OCI-LY1 (cell line): Measurements from ENCODE around the gene ADCY2.

Source experiments
- H2AFZ ChIP-seq: fragments of 200-600 bp; sonication (generic), shearing (Covaris generic); 2 replicates; pipeline ENCODE4 v1.6.0; 2014; ENCODE audit warnings: antibody characterized with exemption, mild to moderate bottlenecking, low read length
- H3F3A ChIP-seq: fragments of 200-600 bp; sonication (generic), shearing (Covaris generic); 2 replicates; pipeline ENCODE4 v1.6.0; 2014; ENCODE audit warnings: mild to moderate bottlenecking, antibody characterized with exemption, low read length, moderate library complexity; ENCODE audit not compliant: insufficient read depth
- H3K27ac ChIP-seq: fragments of 200-600 bp; sonication (generic); 2 replicates; pipeline ENCODE4 v1.5.1; 2014; ENCODE audit warnings: low read length, mixed run types, mild to moderate bottlenecking, low read depth; ENCODE audit not compliant: poor library complexity, severe bottlenecking
- H3K27me3 ChIP-seq: fragments of 200-600 bp; sonication (generic); 2 replicates; pipeline ENCODE4 v1.6.0; 2014; ENCODE audit warnings: antibody characterized with exemption, mild to moderate bottlenecking, low read length, moderate library complexity; ENCODE audit not compliant: insufficient read depth
- H3K36me3 ChIP-seq: fragments of 200-600 bp; sonication (generic); 2 replicates; pipeline ENCODE4 v1.6.1; 2014; ENCODE audit warnings: mild to moderate bottlenecking, antibody characterized with exemption, low read length, moderate library complexity, mixed read lengths; ENCODE audit not compliant: insufficient read depth
- H3K4me1 ChIP-seq: fragments of 200-600 bp; sonication (generic); 2 replicates; pipeline ENCODE4 v1.5.1; 2014; ENCODE audit warnings: mild to moderate bottlenecking, low read length, moderate library complexity; ENCODE audit not compliant: insufficient read depth, severe bottlenecking
- H3K4me2 ChIP-seq: fragments of 200-600 bp; sonication (generic), shearing (Covaris generic); 2 replicates; pipeline ENCODE4 v1.6.1; 2014; ENCODE audit warnings: low read length
- H3K4me3 ChIP-seq: fragments of 200-600 bp; sonication (generic); 2 replicates; pipeline ENCODE4 v1.5.1; 2014; ENCODE audit warnings: low read length, low read depth, mild to moderate bottlenecking, mixed read lengths; ENCODE audit not compliant: poor library complexity, severe bottlenecking
- H3K79me2 ChIP-seq: fragments of 200-600 bp; shearing (Covaris generic); 2 replicates; pipeline ENCODE4 v1.6.1; 2016; ENCODE audit warnings: mixed run types, low read length, mixed read lengths; ENCODE audit not compliant: insufficient read depth
- H3K9ac ChIP-seq: fragments of 200-600 bp; sonication (generic), shearing (Covaris generic); 2 replicates; pipeline ENCODE4 v1.6.1; 2014; ENCODE audit warnings: mild to moderate bottlenecking, low read length, mixed read lengths
- H3K9me2 ChIP-seq: fragments of 200-600 bp; sonication (generic), shearing (Covaris generic); 2 replicates; pipeline ENCODE4 v1.6.1; 2014; ENCODE audit warnings: low read depth, mild to moderate bottlenecking, low read length, mixed read lengths
- H3K9me3 ChIP-seq: fragments of 200-600 bp; shearing (Covaris generic); 2 replicates; pipeline ENCODE4 v1.6.1; 2014; ENCODE audit warnings: low read length, mixed read lengths
- H4K20me1 ChIP-seq: fragments of 200-600 bp; sonication (generic), shearing (Covaris generic); 2 replicates; pipeline ENCODE4 v1.6.0; 2016; ENCODE audit warnings: mild to moderate bottlenecking, low read length; ENCODE audit not compliant: insufficient read depth
- EZH2 ChIP-seq: fragments of 200-600 bp; sonication (generic), shearing (Covaris generic); IDR thresholded peaks from 2 replicates; pipeline ENCODE4 v1.8.0; 2017; ENCODE audit warnings: borderline replicate concordance, mixed run types, mild to moderate bottlenecking, antibody characterized with exemption, low read length, moderate library complexity, mixed read lengths
- TF ChIP-seq, protein P1 (sequence below): fragments of 200-600 bp; sonication (generic), shearing (Covaris generic); IDR thresholded peaks from 2 replicates; pipeline ENCODE4 v1.5.1; 2017; ENCODE audit warnings: mild to moderate bottlenecking, antibody characterized with exemption, low read length, moderate library complexity, mixed read lengths

The ADCY2 gene

DNA sequence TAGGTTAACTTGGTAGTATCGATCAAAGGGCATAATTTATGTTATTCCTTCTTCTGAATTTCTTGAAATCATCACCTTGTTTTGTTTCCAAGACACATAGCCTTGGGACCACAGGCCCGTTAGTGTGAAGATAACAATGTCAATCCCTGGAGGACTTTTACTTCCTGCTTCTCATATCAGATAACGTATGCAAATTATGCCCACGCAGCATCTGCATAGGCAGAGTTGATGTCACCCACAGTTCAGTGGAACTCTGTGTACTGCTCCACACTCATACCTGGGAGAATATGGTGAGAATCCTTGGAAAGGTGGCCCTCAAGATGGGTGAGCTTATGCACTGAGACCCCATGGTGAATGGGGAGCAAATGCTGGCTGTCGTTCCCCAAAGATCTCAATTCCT, 360.0 kb downstream of the ADCY2 start:
- TF ChIP-seq, protein P1, sequence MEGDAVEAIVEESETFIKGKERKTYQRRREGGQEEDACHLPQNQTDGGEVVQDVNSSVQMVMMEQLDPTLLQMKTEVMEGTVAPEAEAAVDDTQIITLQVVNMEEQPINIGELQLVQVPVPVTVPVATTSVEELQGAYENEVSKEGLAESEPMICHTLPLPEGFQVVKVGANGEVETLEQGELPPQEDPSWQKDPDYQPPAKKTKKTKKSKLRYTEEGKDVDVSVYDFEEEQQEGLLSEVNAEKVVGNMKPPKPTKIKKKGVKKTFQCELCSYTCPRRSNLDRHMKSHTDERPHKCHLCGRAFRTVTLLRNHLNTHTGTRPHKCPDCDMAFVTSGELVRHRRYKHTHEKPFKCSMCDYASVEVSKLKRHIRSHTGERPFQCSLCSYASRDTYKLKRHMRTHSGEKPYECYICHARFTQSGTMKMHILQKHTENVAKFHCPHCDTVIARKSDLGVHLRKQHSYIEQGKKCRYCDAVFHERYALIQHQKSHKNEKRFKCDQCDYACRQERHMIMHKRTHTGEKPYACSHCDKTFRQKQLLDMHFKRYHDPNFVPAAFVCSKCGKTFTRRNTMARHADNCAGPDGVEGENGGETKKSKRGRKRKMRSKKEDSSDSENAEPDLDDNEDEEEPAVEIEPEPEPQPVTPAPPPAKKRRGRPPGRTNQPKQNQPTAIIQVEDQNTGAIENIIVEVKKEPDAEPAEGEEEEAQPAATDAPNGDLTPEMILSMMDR, result no peak
- TF ChIP-seq EZH2, result no peak
- Histone ChIP-seq H4K20me1 (no peaks in the 10 kb centered on the region), H2AFZ (no peak overlapping the region), H3K4me3 (no peak overlapping the region), H3K36me3 (no peaks in the 10 kb centered on the region), H3K9me3 (no peaks in the 10 kb centered on the region), H3K79me2 (no peaks in the 10 kb centered on the region), H3K9ac (no peak overlapping the region), H3K9me2 (no peaks in the 10 kb centered on the region), H3K27ac (no peak overlapping the region), H3K27me3 (no peaks in the 10 kb centered on the region), H3K4me2 (no peak overlapping the region), H3K4me1 (no peaks in the 10 kb centered on the region), H3F3A (no peaks in the 10 kb centered on the region)

DNA sequence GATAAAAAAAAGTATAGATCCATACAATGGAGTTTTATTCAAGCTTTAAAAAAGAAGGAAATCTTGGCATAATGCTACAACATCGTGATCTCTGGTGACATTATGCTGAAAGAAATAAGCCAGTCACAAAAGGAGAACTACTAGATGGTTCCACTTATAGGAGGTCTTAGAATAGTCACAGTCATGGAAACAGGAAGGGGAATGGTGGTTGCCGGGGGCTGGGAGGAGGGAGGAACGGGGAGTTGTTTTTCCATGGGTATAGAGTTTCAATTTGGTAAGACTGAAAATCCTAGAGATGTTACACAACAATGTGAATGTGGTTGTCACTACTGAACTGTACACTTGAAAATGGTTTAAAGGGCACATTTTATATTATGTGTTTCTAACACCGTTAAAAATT, 360.5 kb downstream of the ADCY2 start:
- H3K36me3 ChIP-seq, result no peaks in the 10 kb centered on the region
- no peak overlapping the region for H3K9ac ChIP-seq
- H3K79me2 ChIP-seq, result no peaks in the 10 kb centered on the region
- no peaks in the 10 kb centered on the region for H4K20me1 ChIP-seq
- H3K27me3 ChIP-seq, result no peaks in the 10 kb centered on the region
- H3K4me2 ChIP-seq, result no peak overlapping the region
- H3K4me3 ChIP-seq, result no peak overlapping the region
- TF ChIP-seq, protein P1, result no peak
- TF ChIP-seq EZH2, result no peak
- H3K4me1 ChIP-seq, result no peaks in the 10 kb centered on the region
- H3K9me3 ChIP-seq, result no peaks in the 10 kb centered on the region
- no peak overlapping the region for H3K27ac ChIP-seq
- H2AFZ ChIP-seq, result no peak overlapping the region
- H3F3A ChIP-seq, result no peaks in the 10 kb centered on the region
- H3K9me2 ChIP-seq, result no peaks in the 10 kb centered on the region

DNA sequence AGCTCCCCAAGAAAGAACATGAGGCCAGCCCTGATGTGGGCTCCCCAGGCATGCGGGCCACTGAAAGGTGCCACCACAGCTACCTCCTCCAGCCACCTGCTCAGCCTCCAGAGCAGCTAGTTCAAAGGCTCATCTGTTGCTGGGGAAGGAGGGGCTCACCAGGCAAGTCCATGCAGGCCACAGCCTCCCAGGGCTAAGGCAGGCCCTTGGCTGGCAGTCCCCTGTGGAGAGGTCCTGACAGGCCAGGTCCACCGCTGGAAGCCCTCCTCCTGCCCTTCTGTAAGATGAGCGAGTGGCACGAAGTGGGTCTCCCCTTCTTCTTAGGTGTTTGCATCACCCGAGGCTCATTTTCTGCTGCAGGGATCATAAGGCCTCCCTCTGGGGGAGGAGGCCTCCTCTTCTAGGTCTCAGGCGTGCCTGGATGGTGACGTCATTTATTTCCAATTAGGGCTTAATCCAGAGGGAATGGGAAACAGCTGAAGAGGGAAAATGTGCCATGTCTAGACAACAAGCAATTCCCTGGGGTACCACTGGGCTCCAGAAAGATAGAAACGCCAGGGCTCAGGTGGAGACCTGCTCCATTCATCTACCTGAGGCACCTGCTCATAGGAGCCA, 363.4 kb downstream of the ADCY2 start:
- H3K27ac ChIP-seq, result no peak overlapping the region
- no peaks in the 10 kb centered on the region for H3F3A ChIP-seq
- H3K4me1 ChIP-seq, result no peaks in the 10 kb centered on the region
- H3K79me2 ChIP-seq, result no peaks in the 10 kb centered on the region
- no peak overlapping the region for H2AFZ ChIP-seq
- H3K9me3 ChIP-seq, result no peaks in the 10 kb centered on the region
- H3K4me3 ChIP-seq, result no peak overlapping the region
- no peak overlapping the region for H3K4me2 ChIP-seq
- no peaks in the 10 kb centered on the region for H3K36me3 ChIP-seq
- no peak overlapping the region for H3K9ac ChIP-seq
- no peaks in the 10 kb centered on the region for H3K27me3 ChIP-seq
- H4K20me1 ChIP-seq, result no peaks in the 10 kb centered on the region
- no peaks in the 10 kb centered on the region for H3K9me2 ChIP-seq
- TF ChIP-seq, protein P1, result no peak
- TF ChIP-seq EZH2, result no peak
